Ovary (tissue), 9 donors: ENCODE data around the gene LRP1B. TPM values are rescaled to one million over a fixed set of nuclear protein-coding genes. Genes with fewer than 3 reads are reported as not detected.

Source experiments
- DNase-seq, 5 donors: peaks; one replicate each; pipeline ENCODE4 v3.0.0-alpha.2; 2019 to 2020
- H3K27ac ChIP-seq, 2 donors: fragments of 200-600 bp; one replicate each; pipeline versions ENCODE4 v1.5.1 to v1.8.0; 2019 to 2022
- H3K27me3 ChIP-seq: fragments of 200-600 bp; one replicate; pipeline ENCODE4 v1.8.0; 2022
- H3K36me3 ChIP-seq: fragments of 200-600 bp; sonication (generic); one replicate; pipeline ENCODE4 v1.5.1; 2019
- H3K4me1 ChIP-seq: one replicate; pipeline ENCODE4 v1.8.1; 2013; ENCODE audit warnings: mild to moderate bottlenecking, moderate library complexity; ENCODE audit not compliant: insufficient read depth
- H3K4me3 ChIP-seq: fragments of 200-600 bp; sonication (generic); one replicate; pipeline ENCODE4 v1.5.1; 2017
- H3K9me3 ChIP-seq, 2 donors: fragments of 200-600 bp in 1 of 2; sonication (generic) in 1 of 2; one replicate each; pipeline versions ENCODE4 v1.5.1 to v1.8.1; 2013 to 2019; ENCODE audit warnings: mild to moderate bottlenecking in 1 of 2, moderate library complexity in 1 of 2
- EP300 ChIP-seq: sonication (generic); formaldehyde crosslinking; IDR thresholded peaks from one replicate; pipeline ENCODE4 v1.6.1; 2017; ENCODE audit warnings: antibody characterized with exemption
- POLR2A ChIP-seq: fragments of 450-650 bp; IDR thresholded peaks from one replicate; pipeline ENCODE4 v1.6.1; 2017; ENCODE audit warnings: antibody characterized with exemption, mild to moderate bottlenecking, moderate library complexity
- WGBS, 3 donors: extraction: QIAGEN DNeasy Blood & Tissue Kit in 1 of 3; methylation state at CpG; one replicate each; pipeline versions ENCODE4 v1.1.5 to v1.1.7; 2013 to 2017; 5-methylcytosine and 5-hydroxymethylcytosine counted together
- intact Hi-C, 4 donors: fragments of 100-400 bp; cut with DNase I; formaldehyde crosslinking; loops; one replicate each; pipeline versions ENCODE4 v1.11.0 to v1.15.1; 2022 to 2023
- polyA plus RNA-seq, 2 donors: library from polyadenylated mRNA; stranded (reverse); fragments of 200-250 nt in 1 of 2; fragments of 350-450 nt in 1 of 2; fragmentation: Illumina TruSeq in 1 of 2; extraction: RNeasy Lipid Tissue Mini Kit (QIAGEN cat#74804) in 1 of 2; gene quantifications; one replicate each; pipeline ENCODE4 v1.2.3, GENCODE V29; 2013 to 2014
- total RNA-seq, 7 donors: library from RNA; depleted of rRNA in 2 of 7; stranded (reverse); fragments of >200 nt in 2 of 7; fragmentation: NEBNext Ultra II Directional in 3 of 7; extraction: Animal tissue kit (Norgen Biotek cat#: 25700) in 3 of 7; gene quantifications; one replicate each; pipeline versions ENCODE4 v1.1.0 to v1.2.4, GENCODE V29; 2016 to 2023
- TF ChIP-seq, protein P1 (sequence below), 3 donors: fragments of 450-650 bp in 2 of 3; fragments of 200-600 bp in 1 of 3; IDR thresholded peaks; one replicate each; pipeline versions ENCODE4 v1.5.1 to v1.8.0; 2016 to 2022; ENCODE audit warnings: antibody characterized with exemption in 3 of 3, mild to moderate bottlenecking in 1 of 3
- donor health status: DM: no; HTN: no; CAD: no; lungs with moderate emphysema.
- donor health status: DM: no; HTN: no; CAD: no.
- donor health status: Bipolar disorder and iron deficiency.
- donor health status: DM: yes; HTN: yes; CAD: no.
- donor health status: DM: no; HTN: no; CAD: no.
- donor health status: DM: yes; HTN: yes; CAD: no.

The LRP1B gene
- total and polyA plus RNA-seq, 9 donors, result 0.08 to 2.6 (median 0.37) TPM

DNA sequence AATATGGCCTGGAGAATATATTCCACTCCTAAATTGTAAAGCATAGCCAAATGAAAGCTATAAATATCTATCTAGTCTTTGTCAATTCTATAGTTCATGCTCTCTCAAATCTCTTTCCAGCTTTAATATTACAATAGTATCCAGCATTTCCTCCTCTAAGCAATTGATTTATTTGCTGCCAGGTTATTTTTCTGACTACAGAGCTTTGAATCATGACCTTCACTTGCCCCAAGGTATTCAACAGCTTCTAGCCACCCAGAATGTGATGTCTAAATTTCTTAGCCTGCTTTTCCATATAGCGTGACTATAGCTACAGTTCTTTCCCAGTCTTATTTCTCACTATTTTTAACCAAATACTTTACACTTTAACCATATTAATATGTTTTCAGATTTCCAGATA is 1287.6 kb downstream of the LRP1B start:
- H3K36me3 ChIP-seq, result no peaks in the 10 kb centered on the region
- no peak for DNase-seq
- no peak overlapping the region for H3K27ac ChIP-seq
- no peak overlapping the region for H3K4me3 ChIP-seq
- no peaks in the 10 kb centered on the region for H3K9me3 ChIP-seq
- 95 to 100% (median 98%) methylated on average over 1 of the region's 1 CpG for WGBS, 3 donors
- TF ChIP-seq POLR2A (no peak), EP300 (no peak)
- TF ChIP-seq, protein P1, sequence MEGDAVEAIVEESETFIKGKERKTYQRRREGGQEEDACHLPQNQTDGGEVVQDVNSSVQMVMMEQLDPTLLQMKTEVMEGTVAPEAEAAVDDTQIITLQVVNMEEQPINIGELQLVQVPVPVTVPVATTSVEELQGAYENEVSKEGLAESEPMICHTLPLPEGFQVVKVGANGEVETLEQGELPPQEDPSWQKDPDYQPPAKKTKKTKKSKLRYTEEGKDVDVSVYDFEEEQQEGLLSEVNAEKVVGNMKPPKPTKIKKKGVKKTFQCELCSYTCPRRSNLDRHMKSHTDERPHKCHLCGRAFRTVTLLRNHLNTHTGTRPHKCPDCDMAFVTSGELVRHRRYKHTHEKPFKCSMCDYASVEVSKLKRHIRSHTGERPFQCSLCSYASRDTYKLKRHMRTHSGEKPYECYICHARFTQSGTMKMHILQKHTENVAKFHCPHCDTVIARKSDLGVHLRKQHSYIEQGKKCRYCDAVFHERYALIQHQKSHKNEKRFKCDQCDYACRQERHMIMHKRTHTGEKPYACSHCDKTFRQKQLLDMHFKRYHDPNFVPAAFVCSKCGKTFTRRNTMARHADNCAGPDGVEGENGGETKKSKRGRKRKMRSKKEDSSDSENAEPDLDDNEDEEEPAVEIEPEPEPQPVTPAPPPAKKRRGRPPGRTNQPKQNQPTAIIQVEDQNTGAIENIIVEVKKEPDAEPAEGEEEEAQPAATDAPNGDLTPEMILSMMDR (IDR thresholded peaks at IDR 0.05), result no peak
- H3K4me1 ChIP-seq, result no peaks in the 10 kb centered on the region
- intact Hi-C loops, result no loop called here
- no peaks in the 10 kb centered on the region for H3K27me3 ChIP-seq

DNA sequence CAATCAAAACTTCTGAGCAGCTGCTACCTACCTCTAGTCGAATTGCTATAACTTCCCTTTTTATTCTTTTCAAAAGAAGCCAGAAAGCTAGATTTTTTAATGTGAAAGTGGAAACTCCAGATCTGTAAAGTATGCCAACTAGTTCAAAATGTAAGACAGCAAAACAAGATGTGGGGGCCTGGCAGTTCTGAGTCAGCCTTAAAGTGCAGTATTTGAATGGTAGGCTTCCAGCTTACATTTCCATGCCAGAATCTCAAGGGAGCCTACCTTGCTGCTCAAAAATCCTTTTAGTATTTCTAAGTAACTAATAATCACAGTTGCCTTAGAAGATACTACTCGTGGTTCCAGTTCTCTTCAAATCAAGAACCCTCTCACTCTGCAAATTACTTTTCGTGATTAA is 1288.7 kb downstream of the LRP1B start:
- Histone ChIP-seq H3K36me3 (no peaks in the 10 kb centered on the region), H3K4me3 (no peak overlapping the region), H3K9me3 (no peaks in the 10 kb centered on the region), H3K4me1 (no peaks in the 10 kb centered on the region), H3K27ac (no peak overlapping the region), H3K27me3 (no peaks in the 10 kb centered on the region)
- 72 to 75% (median 74%) methylated on average over 3 of the region's 3 CpGs for WGBS, 3 donors
- TF ChIP-seq, protein P1 (IDR thresholded peaks at IDR 0.05), result no peak
- TF ChIP-seq POLR2A (no peak), EP300 (no peak)
- DNase-seq, result no peak
- intact Hi-C loops, result no loop called here

DNA sequence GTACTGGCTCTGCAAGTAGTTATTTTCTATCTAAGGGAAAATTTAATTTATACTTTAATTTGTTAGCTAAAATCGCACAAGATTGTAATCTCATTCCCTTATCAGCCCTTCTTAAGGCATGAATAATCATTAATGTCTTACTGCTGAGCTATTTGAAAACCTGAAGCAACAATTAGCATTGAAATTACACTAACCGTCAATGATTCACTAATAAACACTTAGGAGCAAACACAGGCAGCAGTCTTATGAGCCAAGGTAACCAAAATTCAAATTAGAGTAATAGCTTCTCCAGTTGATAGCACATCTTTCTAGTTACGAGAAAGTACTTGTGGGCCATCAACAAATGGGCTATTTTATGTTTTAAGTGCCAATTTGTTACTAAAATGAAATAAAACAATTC is 1289.7 kb downstream of the LRP1B start:
- intact Hi-C loops, result no loop called here
- TF ChIP-seq POLR2A, result no peak
- no peak for TF ChIP-seq EP300
- TF ChIP-seq, protein P1 (IDR thresholded peaks at IDR 0.05), result no peak
- 56 to 57% (median 57%) methylated on average over 3 of the region's 3 CpGs for WGBS, 3 donors

DNA sequence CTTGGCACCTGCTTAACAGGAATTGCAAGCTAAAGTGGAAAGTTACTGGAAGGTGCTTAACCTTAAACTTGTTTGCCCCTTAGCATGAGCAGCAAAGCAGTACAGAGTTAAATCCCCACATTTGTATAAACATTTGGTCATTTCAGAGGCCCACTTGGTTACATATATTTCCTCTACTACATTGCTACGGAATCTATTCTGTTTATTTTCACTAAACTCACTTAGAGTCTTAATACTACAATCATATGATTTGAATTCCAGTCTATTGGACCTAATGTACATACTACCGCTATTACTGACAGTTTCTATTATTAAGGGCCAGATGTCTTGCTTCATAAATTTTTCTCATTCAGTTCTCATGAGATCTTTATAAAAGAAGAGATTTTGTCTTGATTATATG is 1294.0 kb downstream of the LRP1B start:
- WGBS, 3 donors, result 86 to 91% (median 87%) methylated on average over 2 of the region's 2 CpGs

More for the DNA sequence above, 1289.7 kb downstream of the LRP1B start:
- Histone ChIP-seq H3K27ac (no peak overlapping the region), H3K9me3 (no peaks in the 10 kb centered on the region), H3K27me3 (no peaks in the 10 kb centered on the region), H3K4me3 (no peak overlapping the region), H3K36me3 (no peaks in the 10 kb centered on the region), H3K4me1 (no peaks in the 10 kb centered on the region)
- DNase-seq, result no peak

More for the DNA sequence above, 1294.0 kb downstream of the LRP1B start:
- Histone ChIP-seq H3K4me3 (no peak overlapping the region), H3K36me3 (no peaks in the 10 kb centered on the region), H3K4me1 (no peaks in the 10 kb centered on the region), H3K9me3 (no peaks in the 10 kb centered on the region), H3K27ac (no peak overlapping the region), H3K27me3 (no peaks in the 10 kb centered on the region)
- DNase-seq, result no peak
- TF ChIP-seq, protein P1 (IDR thresholded peaks at IDR 0.05), result no peak
- no peak for TF ChIP-seq EP300
- no peak for TF ChIP-seq POLR2A
- intact Hi-C loops, result no loop called here
